Mucosa of rectum (tissue), 2 donors: ENCODE results near the gene UGT2B11.
A peak's percentile ranks its signal among the peaks of the same experiment; 100 is the strongest.
"Not testable (repeated sequence)": the region's sequence is repeated elsewhere in the genome, so short reads cannot be mapped to it uniquely, and the experiment has no call there.

Source experiments
- H3K27ac ChIP-seq, 2 donors: one replicate each; pipeline ENCODE4 v1.7.0; 2013; ENCODE audit warnings: inconsistent platforms in 2 of 2, low read depth in 2 of 2, low read length in 2 of 2
- H3K27me3 ChIP-seq, 2 donors: one replicate each; pipeline ENCODE4 v1.7.0; 2013; ENCODE audit warnings: low read length in 2 of 2; ENCODE audit not compliant: control insufficient read depth in 2 of 2, insufficient read depth in 2 of 2
- H3K36me3 ChIP-seq, 2 donors: one replicate each; pipeline ENCODE4 v1.7.0; 2013; ENCODE audit warnings: low read length in 2 of 2; ENCODE audit not compliant: control insufficient read depth in 2 of 2, insufficient read depth in 2 of 2
- H3K4me1 ChIP-seq, 2 donors: one replicate each; pipeline ENCODE4 v1.7.0; 2013; ENCODE audit warnings: low read length in 2 of 2, mild to moderate bottlenecking in 1 of 2; ENCODE audit not compliant: control insufficient read depth in 2 of 2, insufficient read depth in 2 of 2
- H3K4me3 ChIP-seq, 2 donors: one replicate each; pipeline ENCODE4 v1.7.0; 2013; ENCODE audit warnings: low read length in 2 of 2
- H3K9ac ChIP-seq, 2 donors: one replicate each; pipeline ENCODE4 v1.7.0; 2013; ENCODE audit warnings: low read length in 2 of 2, low read depth in 1 of 2, mild to moderate bottlenecking in 1 of 2
- H3K9me3 ChIP-seq, 2 donors: one replicate each; pipeline ENCODE4 v1.7.0; 2013; ENCODE audit warnings: low read length in 2 of 2; ENCODE audit not compliant: control insufficient read depth in 2 of 2
- donor health status: healthy.
- donor health status: Normal muscosa, but diverticular disease.

UGT2B11 gene

GRCh38 chr4:69170233-69171134, 44.1 kb downstream of the UGT2B11 start:
- not testable (repeated sequence) for H3K4me3 ChIP-seq, H3K36me3 ChIP-seq, H3K27ac ChIP-seq, H3K9me3 ChIP-seq, H3K27me3 ChIP-seq, H3K9ac ChIP-seq, H3K4me1 ChIP-seq

- not testable (repeated sequence) for H3K4me1 ChIP-seq, H3K36me3 ChIP-seq, H3K9me3 ChIP-seq, H3K27ac ChIP-seq, H3K9ac ChIP-seq, H3K4me3 ChIP-seq, H3K27me3 ChIP-seq
Observed at GRCh38 chr4:69169171-69169570, 45.4 kb downstream of the UGT2B11 start.

- Histone ChIP-seq H3K9ac (no peak overlapping the region), H3K27ac (no peak overlapping the region), H3K9me3 (no peaks in the 10 kb centered on the region), H3K36me3 (no peaks in the 10 kb centered on the region), H3K4me3 (no peak overlapping the region), H3K4me1 (no peaks in the 10 kb centered on the region), H3K27me3 (no peaks in the 10 kb centered on the region)
Observed at GRCh38 chr4:69167300-69167699, 47.2 kb downstream of the UGT2B11 start.

GRCh38 chr4:69166376-69166775, 48.2 kb downstream of the UGT2B11 start:
- not testable (repeated sequence) for H3K36me3 ChIP-seq, H3K9me3 ChIP-seq, H3K4me1 ChIP-seq, H3K9ac ChIP-seq, H3K27me3 ChIP-seq
- H3K4me3 ChIP-seq: peak overlapping the region in 1 of 2 donors; percentile 41
- peak overlapping the region in 1 of 2 donors; percentile 16 for H3K27ac ChIP-seq

GRCh38 chr4:69165707-69166106, 48.8 kb downstream of the UGT2B11 start:
- not testable (repeated sequence) for H3K27ac ChIP-seq, H3K36me3 ChIP-seq, H3K9ac ChIP-seq, H3K4me1 ChIP-seq, H3K4me3 ChIP-seq, H3K9me3 ChIP-seq, H3K27me3 ChIP-seq

- H3K4me3 ChIP-seq: no peak overlapping the region
- no peaks in the 10 kb centered on the region for H3K27me3 ChIP-seq
- no peaks in the 10 kb centered on the region for H3K9me3 ChIP-seq
- H3K27ac ChIP-seq: no peak overlapping the region
- no peak overlapping the region for H3K9ac ChIP-seq
- no peaks in the 10 kb centered on the region for H3K4me1 ChIP-seq
- no peaks in the 10 kb centered on the region for H3K36me3 ChIP-seq
Observed at GRCh38 chr4:69156913-69157312, 57.6 kb downstream of the UGT2B11 start.

GRCh38 chr4:69154021-69154420, 60.5 kb downstream of the UGT2B11 start:
- Histone ChIP-seq H3K9me3 (no peaks in the 10 kb centered on the region), H3K36me3 (no peaks in the 10 kb centered on the region), H3K9ac (no peak overlapping the region), H3K27ac (no peak overlapping the region), H3K27me3 (no peaks in the 10 kb centered on the region), H3K4me3 (no peak overlapping the region), H3K4me1 (no peaks in the 10 kb centered on the region)
